Right ventricle myocardium inferior (tissue), 1 donor: ENCODE measurements around the gene STPG2. TPM values are rescaled to one million over a fixed set of nuclear protein-coding genes. Genes with fewer than 3 reads are reported as not detected.
"Not testable (repeated sequence)": the region's sequence is repeated elsewhere in the genome, so short reads cannot be mapped to it uniquely, and the experiment has no call there.

Experiments used
- ATAC-seq: fragments of 200-7000 bp; cut with Tn5 transposase; one replicate; pipeline ENCODE4 v1.9.1; 2020; ENCODE audit warnings: mild to moderate bottlenecking, moderate library complexity
- DNase-seq: peaks from one replicate; pipeline ENCODE4 v3.0.0; 2021; ENCODE audit errors: missing footprints
- intact Hi-C: fragments of 100-400 bp; cut with DNase I; formaldehyde crosslinking; loops from one replicate; pipeline ENCODE4 v1.11.0; 2022
- total RNA-seq: library from RNA; stranded (reverse); fragmentation: NEBNext Ultra II Directional; extraction: Animal tissue kit (Norgen Biotek cat#: 25700); gene quantifications from one replicate; pipeline ENCODE4 v1.2.1, GENCODE V29; 2021
- donor health status: DM: no; HTN: yes; CAD: no; lungs with severe emphysema.

The STPG2 gene
- total RNA-seq, 1 donor from 2014 or later, result 0.43 TPM

DNA sequence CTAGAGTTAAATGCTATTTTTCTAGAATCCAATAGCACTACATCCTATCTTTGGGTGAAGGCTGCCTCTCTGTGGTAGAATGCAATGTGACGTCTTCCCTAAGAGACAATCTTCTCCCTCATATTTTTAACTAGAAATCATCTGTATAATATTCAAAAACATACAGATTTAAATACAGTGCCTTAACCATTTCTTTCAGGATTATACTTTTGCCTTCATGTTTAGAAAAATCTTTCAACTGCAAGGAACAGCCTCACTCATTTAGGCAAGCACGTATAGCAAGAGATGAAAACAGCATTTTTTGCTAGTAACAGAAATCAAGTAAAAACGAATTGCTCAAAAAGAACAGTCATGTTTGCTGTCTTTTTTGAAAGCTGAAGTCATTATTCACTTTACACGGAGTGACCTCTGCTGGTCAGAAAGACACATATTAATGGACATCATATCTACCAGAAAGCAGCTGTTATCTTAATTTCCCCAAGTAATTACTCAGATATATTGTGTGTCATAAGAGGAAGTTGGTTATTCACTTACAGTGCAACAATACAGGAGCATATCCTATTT, 422.3 kb downstream of the STPG2 start:
- DNase-seq, result no peak
- intact Hi-C loops, result no loop called here
- ATAC-seq, result no peak

DNA sequence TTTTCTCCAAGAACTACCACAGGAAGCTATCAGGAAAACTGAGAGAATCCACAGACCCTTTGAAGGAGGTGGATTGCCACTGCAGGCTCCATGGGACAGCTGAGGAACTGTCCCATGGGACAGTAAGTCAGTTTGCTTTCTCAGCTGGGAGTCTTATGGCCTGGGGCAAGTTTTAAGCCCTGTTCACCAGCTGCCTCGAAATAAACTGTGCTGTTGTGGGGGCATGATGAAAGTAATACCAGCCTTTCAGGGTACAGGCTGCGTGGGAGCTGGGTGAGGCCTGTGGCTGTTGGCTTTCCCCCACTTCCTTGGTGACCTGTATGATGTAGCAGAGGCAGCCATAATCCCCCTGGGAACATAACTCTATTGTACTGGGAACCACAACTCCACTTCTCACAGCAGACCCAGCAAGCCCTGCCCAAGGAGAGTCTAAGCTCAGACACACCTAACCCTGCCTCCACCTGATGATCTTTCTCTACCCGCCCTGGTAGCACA, 452.1 kb downstream of the STPG2 start:
- DNase-seq, result no peak
- intact Hi-C loops, result no loop called here
- ATAC-seq, result no peak

DNA sequence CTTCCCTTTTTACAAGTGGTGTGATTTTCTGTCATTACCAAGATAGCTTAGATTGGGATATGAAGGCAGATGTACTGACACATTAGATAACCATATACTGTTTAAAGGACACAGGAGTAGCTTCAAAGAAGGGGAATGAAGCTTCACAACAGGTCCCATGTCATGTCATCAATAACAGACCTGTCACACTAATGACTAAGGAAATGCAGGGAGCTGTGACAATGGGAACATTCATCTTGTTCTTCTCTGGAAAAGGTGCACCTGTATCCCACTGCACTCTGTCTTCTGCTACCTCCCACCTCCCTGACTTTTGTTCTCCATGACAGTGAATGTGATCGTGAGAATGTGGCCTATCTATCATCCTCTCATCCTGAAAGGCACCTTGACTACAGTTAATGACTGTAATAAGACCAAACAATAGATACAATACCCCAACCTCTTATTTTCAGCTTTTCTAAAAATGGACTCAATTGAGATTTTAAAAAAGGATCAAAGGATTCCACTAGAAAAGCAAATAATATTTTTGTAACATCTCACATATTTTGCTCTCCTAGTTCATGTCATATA, 472.5 kb downstream of the STPG2 start:
- DNase-seq (no peak), ATAC-seq (no peak)
- intact Hi-C loops, result no loop called here

DNA sequence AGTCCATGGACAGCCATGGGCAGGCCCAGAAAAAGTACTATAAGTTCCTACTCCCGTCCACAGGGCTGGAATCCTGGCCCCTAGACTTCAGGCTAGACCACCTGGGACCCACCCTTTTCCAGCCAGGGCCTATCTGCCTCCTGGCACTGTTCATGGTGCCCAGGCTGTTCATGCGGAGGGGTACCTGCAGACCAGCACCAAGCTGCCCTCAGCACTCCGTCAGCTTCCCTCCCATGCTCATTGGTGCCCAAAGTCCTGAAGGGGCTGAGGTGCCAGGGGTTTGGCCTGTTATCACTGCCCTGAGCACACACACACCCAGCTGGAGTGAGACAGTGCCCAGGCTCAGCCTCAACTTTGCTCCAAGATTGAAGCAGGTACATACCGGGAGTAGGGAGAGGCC, 477.7 kb downstream of the STPG2 start:
- no peak for DNase-seq

DNA sequence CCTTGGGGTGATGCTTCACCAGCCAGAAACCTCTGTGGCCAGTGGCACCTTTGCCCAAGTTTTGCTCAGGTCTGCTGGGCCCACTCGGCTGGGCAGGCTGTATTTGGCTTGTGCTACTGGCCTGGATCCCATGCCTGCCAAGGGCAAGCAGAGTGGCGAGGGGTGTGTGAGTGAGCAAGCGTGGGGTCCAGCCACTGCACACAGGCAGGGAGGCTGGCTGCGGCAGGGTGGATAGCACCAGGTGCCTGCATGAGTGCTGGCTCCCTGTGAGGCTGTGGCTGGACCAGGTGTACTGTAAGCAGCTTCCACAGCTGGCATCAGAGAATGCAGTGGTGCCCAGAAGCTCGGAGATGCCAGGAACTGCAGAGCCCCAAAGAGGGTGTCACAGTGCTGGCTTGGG, 478.5 kb downstream of the STPG2 start:
- ATAC-seq (no peak), DNase-seq (no peak)
- intact Hi-C loops, result no loop called here

More for the DNA sequence above, 477.7 kb downstream of the STPG2 start:
- intact Hi-C loops, result no loop called here
- ATAC-seq, result no peak

DNA sequence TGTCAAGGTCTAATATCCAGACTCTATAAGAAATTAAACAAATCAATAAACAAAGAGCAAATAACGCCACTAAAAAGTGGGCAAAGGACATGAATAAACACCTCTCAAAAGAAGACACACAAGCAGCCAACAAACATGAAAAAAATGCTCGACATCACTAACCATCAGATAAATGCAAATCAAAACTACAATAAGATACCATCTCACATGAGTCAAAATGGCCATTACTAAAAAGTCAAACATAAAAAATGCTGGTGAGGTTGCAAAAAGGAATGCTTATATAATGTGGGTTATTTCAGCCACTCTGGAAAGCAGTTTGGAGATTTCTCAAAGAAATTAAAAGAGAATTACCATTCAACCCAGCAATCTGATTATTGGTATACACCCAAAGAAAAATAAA, 481.1 kb downstream of the STPG2 start:
- DNase-seq (no peak), ATAC-seq (no peak)
- intact Hi-C loops, result no loop called here

DNA sequence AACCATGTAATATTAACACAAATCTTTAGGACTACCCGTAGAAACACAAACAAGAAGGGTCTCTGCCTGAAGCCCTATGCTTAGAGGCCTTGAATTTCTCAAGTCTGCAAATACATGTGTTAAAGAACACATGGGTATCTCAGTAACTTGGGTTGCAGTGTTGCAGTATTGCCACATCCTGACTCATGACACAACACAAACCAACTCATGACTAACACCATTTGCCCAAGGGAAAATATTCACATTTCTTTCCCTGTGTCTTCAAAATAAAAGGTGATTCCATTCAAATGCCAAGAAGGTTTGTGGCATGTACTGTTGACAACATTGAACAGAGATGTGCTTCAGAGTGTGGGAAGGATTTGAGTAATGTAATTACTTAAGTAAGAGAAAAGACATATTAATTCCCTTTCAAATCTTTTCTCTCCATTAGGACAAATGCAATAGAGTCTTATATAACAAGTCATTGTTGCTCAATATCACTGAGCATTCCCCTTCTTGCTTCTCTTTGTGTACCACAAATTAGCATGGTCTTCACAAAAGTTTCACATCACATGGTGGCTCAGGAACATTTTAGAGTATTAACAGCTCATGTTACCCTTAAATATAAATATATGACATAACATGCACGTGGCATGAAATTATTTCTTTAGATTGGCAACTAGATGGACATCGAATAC, 487.1 kb downstream of the STPG2 start:
- peak; percentile 59 for ATAC-seq
- no peak for DNase-seq

DNA sequence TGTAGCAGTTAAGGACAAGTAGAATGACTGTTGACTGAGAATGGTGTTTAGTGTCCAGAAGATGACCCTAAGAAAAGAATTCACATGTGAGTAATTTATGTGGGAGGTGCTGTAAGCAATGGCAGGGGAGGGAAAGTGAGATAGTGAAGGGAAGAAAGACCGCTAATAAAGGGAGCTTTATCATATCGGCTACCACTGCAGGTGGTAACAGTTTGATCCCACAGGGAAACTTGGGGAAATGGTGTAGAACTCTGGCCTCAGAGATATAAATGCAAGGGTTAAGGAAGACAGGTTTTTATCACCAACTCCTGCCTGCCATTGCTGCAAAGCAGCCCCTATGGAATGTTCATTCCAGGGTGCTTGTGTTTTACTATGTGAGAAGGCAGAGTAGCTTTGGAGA, 489.6 kb downstream of the STPG2 start:
- intact Hi-C loops, result no loop called here
- ATAC-seq (no peak), DNase-seq (no peak)

More for the DNA sequence above, 487.1 kb downstream of the STPG2 start:
- intact Hi-C loops, result no loop called here

DNA sequence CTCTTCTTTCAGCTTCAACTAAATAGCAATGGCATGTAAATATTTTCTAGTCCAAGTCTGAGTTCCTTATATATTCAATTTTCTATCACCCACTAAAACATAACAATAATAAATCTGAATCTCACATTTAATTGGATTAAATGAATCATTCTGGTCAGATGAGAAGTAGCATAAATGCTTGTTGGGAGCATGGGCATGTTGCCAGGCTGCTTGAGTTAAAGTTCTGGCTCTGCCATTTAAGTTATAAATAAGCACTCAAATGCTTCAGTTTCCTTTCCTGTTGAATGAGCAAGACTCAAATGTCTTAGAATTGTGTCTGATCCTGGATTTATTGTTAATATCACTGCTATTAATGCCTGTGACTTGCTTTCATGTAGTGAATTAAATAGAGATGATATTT, 496.3 kb downstream of the STPG2 start:
- no peak for ATAC-seq
- intact Hi-C loops, result no loop called here
- DNase-seq, result no peak

DNA sequence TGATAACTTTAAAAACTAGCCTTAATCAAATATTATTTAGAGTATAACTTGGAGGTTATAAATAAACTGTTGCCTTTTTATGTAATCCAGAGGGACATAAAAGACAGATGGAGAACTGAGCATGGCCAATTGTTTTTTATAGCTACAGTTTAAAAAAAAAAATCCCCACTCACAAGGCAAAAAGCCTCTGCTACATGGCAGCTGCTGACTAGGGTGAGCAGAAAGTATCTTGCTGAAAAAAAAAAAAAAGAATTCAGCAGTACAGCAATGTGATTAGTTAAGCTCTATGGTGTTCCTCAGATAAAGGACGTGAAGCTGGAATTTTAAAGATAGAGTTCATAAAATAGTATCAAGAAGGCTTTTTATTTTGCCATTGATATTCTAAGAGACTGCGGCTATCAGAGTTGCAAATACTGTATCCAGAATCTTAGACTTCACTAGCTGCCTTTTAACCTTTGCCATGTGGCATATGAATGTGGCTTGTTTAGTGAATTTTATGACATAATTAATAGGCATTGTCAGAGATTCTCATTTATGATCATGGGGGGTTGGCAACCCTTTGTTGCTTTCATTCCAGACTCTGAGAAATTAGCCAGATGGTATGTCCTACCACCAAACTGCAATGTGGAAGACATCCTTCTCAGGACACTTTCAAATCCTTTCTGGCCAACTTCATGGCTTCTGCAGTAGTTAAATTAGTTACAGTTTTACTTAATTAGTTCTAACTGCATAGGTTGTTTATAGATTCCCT, 498.0 kb downstream of the STPG2 start:
- ATAC-seq, result no peak
- intact Hi-C loops, result no loop called here

DNA sequence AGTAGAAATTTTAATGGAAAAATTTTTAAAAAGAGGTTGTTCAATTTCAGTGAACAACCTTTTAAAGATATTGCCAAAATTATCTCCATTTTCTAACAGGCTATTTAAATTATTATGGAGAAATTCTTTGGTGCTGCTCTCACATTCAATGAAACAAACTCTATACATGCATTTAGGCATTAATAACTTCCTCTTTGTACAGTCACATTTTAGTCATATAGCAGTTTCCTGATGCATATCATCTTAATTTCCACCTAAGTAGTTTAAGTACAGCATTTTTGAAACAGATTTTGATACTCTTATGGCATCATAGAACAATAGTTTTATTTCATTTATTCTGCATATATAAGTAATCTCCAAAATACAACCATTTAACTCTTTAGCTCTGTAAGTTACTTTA, 500.1 kb downstream of the STPG2 start:
- intact Hi-C loops, result no loop called here
- ATAC-seq, result no peak
- no peak for DNase-seq

More for the DNA sequence above, 498.0 kb downstream of the STPG2 start:
- DNase-seq, result no peak

DNA sequence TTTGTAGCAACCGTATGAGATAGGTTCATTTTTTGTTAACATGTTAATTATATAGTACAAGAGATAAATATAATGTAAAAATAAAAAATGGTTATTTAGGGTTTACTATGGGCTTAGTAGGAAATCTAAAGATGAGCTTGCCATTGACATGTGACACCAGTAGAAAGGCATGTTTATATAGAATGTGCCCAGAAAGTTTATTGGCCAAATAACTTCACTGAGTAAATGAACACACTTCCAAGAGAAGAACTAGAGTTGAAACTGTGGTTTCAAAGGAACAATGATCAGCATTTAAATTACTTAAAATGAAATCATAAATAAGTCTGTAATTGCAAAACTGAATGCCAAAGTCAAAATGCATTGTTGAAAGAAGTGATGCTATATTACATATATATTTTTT, 503.3 kb downstream of the STPG2 start:
- DNase-seq, result no peak
- no peak for ATAC-seq
- intact Hi-C loops, result no loop called here

DNA sequence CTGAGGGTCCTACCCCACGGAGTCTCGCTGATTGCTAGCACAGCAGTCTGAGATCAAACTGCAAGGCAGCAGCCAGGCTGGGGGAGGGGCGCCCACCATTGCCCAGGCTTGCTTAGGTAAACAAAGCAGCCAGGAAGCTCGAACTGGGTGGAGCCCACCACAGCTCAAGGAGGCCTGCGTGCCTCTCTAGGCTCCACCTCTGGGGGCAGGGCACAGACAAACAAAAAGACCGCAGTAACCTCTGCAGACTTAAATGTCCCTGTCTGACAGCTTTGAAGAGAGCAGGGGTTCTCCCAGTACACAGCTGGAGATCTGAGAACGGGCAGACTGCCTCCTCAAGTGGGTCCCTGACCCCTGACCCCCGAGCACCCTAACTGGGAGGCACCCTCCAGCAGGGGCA, 509.4 kb downstream of the STPG2 start:
- ATAC-seq, DNase-seq, intact Hi-C loops: not testable (repeated sequence)

DNA sequence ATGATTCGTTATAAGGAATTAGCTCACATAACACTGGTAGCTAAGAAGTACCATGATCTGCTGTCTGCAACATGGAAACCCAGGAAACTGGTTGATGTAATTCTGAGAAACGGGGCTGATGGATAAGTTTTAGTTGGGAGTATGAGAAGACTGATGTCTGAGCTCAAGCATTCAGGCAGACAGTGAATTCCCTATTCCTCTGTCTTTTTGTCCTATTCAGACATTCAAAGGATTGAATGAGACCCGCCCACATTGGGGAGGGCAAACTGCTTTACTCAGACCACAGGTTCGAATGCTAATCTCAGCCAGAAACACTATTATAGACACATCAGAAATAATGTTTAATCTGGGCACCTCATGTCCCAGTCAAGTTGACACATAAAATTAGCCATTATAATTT, 515.5 kb downstream of the STPG2 start:
- intact Hi-C loops, result no loop called here
- no peak for ATAC-seq
- no peak for DNase-seq

DNA sequence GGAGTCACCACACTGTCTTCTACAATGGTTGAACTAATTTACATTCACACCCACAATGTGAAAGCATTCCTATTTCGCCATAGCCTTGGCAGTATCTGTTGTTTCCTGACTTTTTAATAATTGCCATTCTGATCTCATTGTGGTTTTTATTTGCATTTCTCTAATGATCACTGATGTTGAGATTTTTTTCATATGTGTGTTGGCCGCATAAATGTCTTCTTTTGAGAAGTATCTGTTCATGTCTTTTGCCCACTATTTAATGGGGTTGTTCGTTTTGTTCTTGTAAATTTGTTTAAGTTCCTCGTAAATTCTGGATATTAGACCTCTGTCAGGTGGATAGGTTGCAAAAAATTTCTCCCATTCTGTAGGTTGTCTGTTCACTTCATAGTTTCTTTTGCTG, 519.1 kb downstream of the STPG2 start:
- ATAC-seq, result no peak
- DNase-seq, result no peak
- intact Hi-C loops, result no loop called here

DNA sequence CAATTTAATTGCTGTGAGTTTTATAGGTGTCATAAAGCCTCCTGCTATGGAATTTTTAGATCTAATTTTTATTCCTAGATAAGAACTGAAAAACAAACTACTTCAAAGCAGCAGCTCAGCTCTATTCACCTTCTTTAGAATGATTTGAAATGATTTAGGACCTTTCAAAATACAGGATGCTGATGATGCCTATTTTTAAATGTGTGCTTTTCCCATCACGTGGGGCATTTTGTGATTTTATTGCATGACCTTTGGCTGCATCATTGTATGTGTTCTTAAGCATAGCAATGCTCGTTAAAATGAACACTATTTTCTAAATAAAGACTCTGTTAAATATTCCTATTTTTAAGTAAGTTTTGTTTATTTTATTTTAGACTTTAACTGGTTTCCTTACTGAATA, 537.3 kb downstream of the STPG2 start:
- DNase-seq (no peak), ATAC-seq (no peak)
- intact Hi-C loops, result no loop called here

DNA sequence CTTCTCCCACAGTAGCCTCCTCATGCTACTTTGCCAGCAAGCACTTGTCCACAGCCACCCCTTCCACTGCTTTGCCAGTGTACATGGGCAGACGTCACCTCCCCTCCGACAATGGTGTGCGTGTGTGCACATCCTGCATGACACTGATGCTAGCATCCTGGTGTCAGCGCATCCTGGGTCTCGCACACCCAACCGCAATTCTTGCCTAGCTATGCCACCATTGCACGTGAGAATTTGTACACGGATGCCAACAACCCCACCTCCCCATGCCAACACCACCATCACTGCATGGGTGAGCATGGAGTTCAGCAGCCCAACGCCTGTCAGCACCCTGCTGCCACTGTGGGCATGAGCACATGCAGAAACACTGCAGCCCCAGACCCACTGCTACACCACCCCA, 550.0 kb downstream of the STPG2 start:
- DNase-seq (no peak), ATAC-seq (no peak)
- intact Hi-C loops, result no loop called here

DNA sequence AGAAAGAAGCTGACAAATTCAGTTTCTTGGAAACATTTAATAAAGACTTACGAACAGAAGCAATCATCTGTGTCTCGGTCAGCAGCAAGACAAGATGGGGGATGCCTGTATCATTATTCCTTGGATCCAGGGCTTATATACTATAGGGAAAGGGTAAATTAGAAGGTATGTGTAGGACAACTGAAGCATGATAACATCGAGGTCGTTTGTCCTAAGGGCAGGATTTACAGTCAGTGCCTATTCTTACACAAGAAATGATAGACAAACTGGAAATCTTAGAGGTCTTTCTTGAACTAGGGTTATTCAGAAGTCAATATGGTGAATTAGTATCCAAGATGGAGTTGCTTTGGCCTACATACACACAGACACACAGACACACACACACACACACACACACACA, 553.0 kb downstream of the STPG2 start:
- DNase-seq (no peak), ATAC-seq (no peak)
- intact Hi-C loops, result no loop called here

DNA sequence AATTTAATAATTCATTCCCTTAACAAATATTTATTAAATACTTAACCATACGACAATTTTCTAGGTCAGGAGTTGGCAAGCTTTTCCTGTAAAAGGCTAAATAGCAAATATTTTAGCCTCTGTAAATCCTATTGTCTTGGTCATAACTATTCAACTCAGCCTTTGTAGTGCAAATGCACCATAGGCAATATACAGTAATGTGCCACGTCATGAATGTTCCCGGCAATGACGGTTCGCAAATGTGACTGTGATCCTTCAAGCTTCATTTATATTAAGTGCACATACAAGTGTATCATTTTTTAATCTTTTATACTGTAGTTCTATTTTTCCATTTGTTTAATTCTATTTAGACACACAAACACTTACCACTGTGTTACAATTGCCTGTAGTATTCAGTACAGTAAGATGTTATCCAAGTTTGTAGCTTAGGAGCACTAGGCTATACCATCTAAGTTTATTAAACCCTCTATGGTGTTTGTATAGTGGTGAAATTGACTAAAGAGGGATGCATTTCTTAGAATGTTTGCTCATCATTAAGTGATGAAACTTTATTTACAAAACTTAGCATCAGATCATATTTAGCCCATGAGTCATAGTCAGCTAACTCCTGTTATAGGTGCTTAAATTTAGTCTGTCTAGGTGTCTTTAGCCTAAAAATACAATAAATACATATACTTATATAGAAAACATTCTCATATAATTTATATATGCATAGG, 553.6 kb downstream of the STPG2 start:
- intact Hi-C loops, result no loop called here
- no peak for ATAC-seq
- no peak for DNase-seq
